H1 (cell line): Measurements from ENCODE around the gene MAGOH. TPM values are rescaled to one million over a fixed set of nuclear protein-coding genes. Genes with fewer than 3 reads are reported as not detected.

Experiments
- CTCF ChIA-PET: fragments of 300-600 bp; sonication (Branson Sonifier 250); formaldehyde crosslinking; loops from one replicate; lab custom pipeline; 2021; ENCODE audit not compliant: partially characterized antibody; lab: Charles Lee
- POLR2A ChIA-PET: fragments of 300-600 bp; sonication (Branson Sonifier 250); formaldehyde crosslinking; loops from one replicate; lab custom pipeline; 2021; ENCODE audit warnings: inconsistent platforms; ENCODE audit not compliant: partially characterized antibody; lab: Charles Lee
- DNase-seq, 2 experiments: peaks; one replicate each; pipeline versions ENCODE4 v3.0.0 to v3.0.0-alpha.2; 2010 to 2022; ENCODE audit warnings: low spot score in 2 of 2, low read depth in 1 of 2, mixed read lengths in 1 of 2
- FAIRE-seq: peaks from 2 replicates; lab custom pipeline; 2011; peaks lifted over from hg19 to GRCh38; lab: Jason Lieb, UNC
- H2AFZ ChIP-seq: 2 replicates; pipeline ENCODE4 v1.8.1; 2012; ENCODE audit warnings: low read length, inconsistent platforms
- H2AK5ac ChIP-seq: 2 replicates; pipeline ENCODE4 v1.6.1; 2013; ENCODE audit warnings: low read depth, low read length
- H2BK120ac ChIP-seq: replicated peaks from 2 replicates; pipeline ENCODE3; 2013; ENCODE audit warnings: low read depth, low read length, inconsistent platforms
- H2BK12ac ChIP-seq: 2 replicates; pipeline ENCODE4 v1.6.1; 2013; ENCODE audit warnings: low read depth, low read length
- H2BK15ac ChIP-seq: 2 replicates; pipeline ENCODE4 v1.6.1; 2013; ENCODE audit warnings: low read length
- H2BK20ac ChIP-seq: 2 replicates; pipeline ENCODE4 v1.6.1; 2013; ENCODE audit warnings: low read length
- H2BK5ac ChIP-seq: 2 replicates; pipeline ENCODE4 v1.6.1; 2013; ENCODE audit warnings: low read depth, low read length
- H3K14ac ChIP-seq: 2 replicates; pipeline ENCODE4 v1.6.1; 2013; ENCODE audit warnings: inconsistent platforms; ENCODE audit not compliant: insufficient read length
- H3K18ac ChIP-seq: 2 replicates; pipeline ENCODE4 v1.6.1; 2013; ENCODE audit warnings: low read length; ENCODE audit errors: extremely low read depth
- H3K23ac ChIP-seq: 2 replicates; pipeline ENCODE4 v1.6.1; 2013; ENCODE audit warnings: inconsistent platforms; ENCODE audit not compliant: insufficient read length
- H3K23me2 ChIP-seq: 2 replicates; pipeline ENCODE4 v1.6.1; 2013; ENCODE audit warnings: low read depth, low read length
- H3K27ac ChIP-seq: 2 replicates; pipeline ENCODE4 v1.6.1; 2011; ENCODE audit warnings: low read depth, low read length, inconsistent platforms
- H3K27me3 ChIP-seq, 4 experiments: replicated peaks in 1 of 4; 1 replicate in 1 of 4; 2 replicates in 3 of 4; pipeline versions ENCODE4 v1.6.1 to v1.8.1; 2011 to 2013; ENCODE audit warnings: low read length in 3 of 4, mild to moderate bottlenecking in 3 of 4, inconsistent platforms in 2 of 4, mixed read lengths in 2 of 4, moderate library complexity in 1 of 4; ENCODE audit not compliant: control insufficient read depth in 3 of 4, insufficient read depth in 3 of 4; ENCODE audit errors: extremely low read depth in 1 of 4
- H3K36me3 ChIP-seq, 4 experiments: 2 replicates each; pipeline versions ENCODE4 v1.6.1 to v1.8.1; 2011 to 2013; ENCODE audit warnings: mild to moderate bottlenecking in 4 of 4, low read length in 3 of 4, moderate library complexity in 2 of 4, control low read depth in 1 of 4, inconsistent platforms in 1 of 4; ENCODE audit not compliant: insufficient read depth in 4 of 4, control insufficient read depth in 2 of 4
- H3K4ac ChIP-seq: replicated peaks from 2 replicates; pipeline ENCODE3; 2013; ENCODE audit warnings: low read length, low read depth, mixed read lengths, inconsistent platforms; ENCODE audit not compliant: insufficient read length
- H3K4me1 ChIP-seq, 4 experiments: replicated peaks in 1 of 4; 1 replicate in 1 of 4; 2 replicates in 3 of 4; pipeline versions ENCODE4 v1.6.1 to v1.8.1; 2011 to 2013; ENCODE audit warnings: low read length in 3 of 4, inconsistent platforms in 2 of 4, mixed read lengths in 1 of 4; ENCODE audit not compliant: insufficient read depth in 4 of 4, control insufficient read depth in 3 of 4
- H3K4me2 ChIP-seq, 2 experiments: 2 replicates each; pipeline versions ENCODE4 v1.6.1 to v1.8.1; 2011 to 2013; ENCODE audit warnings: low read depth in 2 of 2, low read length in 2 of 2, control low read depth in 1 of 2, inconsistent platforms in 1 of 2, mild to moderate bottlenecking in 1 of 2; ENCODE audit not compliant: insufficient read depth in 1 of 2
- H3K4me3 ChIP-seq, 4 experiments: fragments of 200-600, 300-600 bp in 1 of 4; sonication (generic), shearing (Covaris generic), sonication (Bioruptor Twin) in 1 of 4; 2 replicates each; pipeline versions ENCODE4 v1.5.1 to v1.8.1; 2011 to 2016; ENCODE audit warnings: low read length in 4 of 4, low read depth in 3 of 4, control low read depth in 2 of 4, inconsistent platforms in 2 of 4, mild to moderate bottlenecking in 2 of 4, mixed read lengths in 1 of 4, moderate library complexity in 1 of 4; ENCODE audit not compliant: insufficient read depth in 2 of 4; ENCODE audit errors: extremely low read depth in 1 of 4
- H3K56ac ChIP-seq: replicated peaks from 2 replicates; pipeline ENCODE3; 2013; ENCODE audit warnings: low read depth, mild to moderate bottlenecking, mixed read lengths, low read length, inconsistent platforms; ENCODE audit not compliant: insufficient read length
- H3K79me1 ChIP-seq: 2 replicates; pipeline ENCODE4 v1.6.1; 2013; ENCODE audit warnings: low read depth, low read length, control low read depth
- H3K79me2 ChIP-seq, 2 experiments: 2 replicates each; pipeline versions ENCODE4 v1.6.1 to v1.8.1; 2012 to 2013; ENCODE audit warnings: low read length in 2 of 2, mild to moderate bottlenecking in 2 of 2, inconsistent platforms in 1 of 2; ENCODE audit not compliant: insufficient read depth in 2 of 2, control insufficient read depth in 1 of 2
- H3K9ac ChIP-seq, 4 experiments: replicated peaks in 1 of 4; 1 replicate in 1 of 4; 2 replicates in 3 of 4; pipeline versions ENCODE4 v1.6.1 to v1.8.1; 2011 to 2013; ENCODE audit warnings: low read depth in 3 of 4, low read length in 3 of 4, control low read depth in 2 of 4, mild to moderate bottlenecking in 2 of 4, moderate library complexity in 2 of 4, inconsistent platforms in 1 of 4; ENCODE audit errors: extremely low read depth in 1 of 4
- H3K9me3 ChIP-seq, 2 experiments: 2 replicates each; pipeline versions ENCODE4 v1.6.1 to v1.8.1; 2012 to 2013; ENCODE audit warnings: mild to moderate bottlenecking in 2 of 2, moderate library complexity in 2 of 2, control low read depth in 1 of 2, inconsistent platforms in 1 of 2, low read depth in 1 of 2, low read length in 1 of 2, mixed read lengths in 1 of 2; ENCODE audit not compliant: insufficient read depth in 2 of 2
- H4K20me1 ChIP-seq, 2 experiments: replicated peaks in 1 of 2; 2 replicates each; pipeline versions ENCODE3 to v1.8.1; 2011 to 2013; ENCODE audit warnings: inconsistent platforms in 2 of 2, low read length in 2 of 2, mild to moderate bottlenecking in 1 of 2; ENCODE audit not compliant: insufficient read depth in 2 of 2, control insufficient read depth in 1 of 2
- H4K5ac ChIP-seq: 2 replicates; pipeline ENCODE4 v1.6.1; 2013; ENCODE audit warnings: low read length, low read depth, mixed read lengths, inconsistent platforms; ENCODE audit not compliant: insufficient read length
- H4K8ac ChIP-seq: 2 replicates; pipeline ENCODE4 v1.8.0; 2013; ENCODE audit warnings: mild to moderate bottlenecking, moderate library complexity, low read length, inconsistent platforms; ENCODE audit not compliant: insufficient read depth; ENCODE audit errors: extremely low read depth
- H4K91ac ChIP-seq: replicated peaks from 2 replicates; pipeline ENCODE3; 2013; ENCODE audit warnings: low read length, mixed read lengths, inconsistent platforms; ENCODE audit not compliant: insufficient read length
- BCL11A ChIP-seq, 2 experiments: IDR thresholded peaks; one replicate each; pipeline ENCODE4 v1.6.1; 2011; ENCODE audit warnings: low read depth in 2 of 2, low read length in 2 of 2, mild to moderate bottlenecking in 2 of 2
- JUN ChIP-seq: IDR thresholded peaks from 2 replicates; pipeline ENCODE4 v1.6.1; 2011; ENCODE audit warnings: low read depth, mild to moderate bottlenecking, improper control_type of control experiment, low read length
- JUND ChIP-seq: IDR thresholded peaks from 2 replicates; pipeline ENCODE4 v1.6.1; 2011; ENCODE audit warnings: mild to moderate bottlenecking, improper control_type of control experiment, low read length
- KDM4A ChIP-seq: IDR thresholded peaks from one replicate; pipeline ENCODE4 v1.7.1; 2012; ENCODE audit warnings: low read depth, mild to moderate bottlenecking, moderate library complexity, low read length, inconsistent platforms; ENCODE audit not compliant: severe bottlenecking
- NRF1 ChIP-seq: IDR thresholded peaks from 2 replicates; pipeline ENCODE4 v1.6.1; 2011; ENCODE audit warnings: mild to moderate bottlenecking, low read depth, low read length, improper control_type of control experiment
- PHF8 ChIP-seq: fragments of 200-600 bp; sonication (generic); conservative IDR thresholded peaks from 2 replicates; pipeline ENCODE4 v1.7.1; 2012; ENCODE audit warnings: low read depth, mild to moderate bottlenecking, inconsistent platforms, low read length, moderate library complexity
- RFX5 ChIP-seq: IDR thresholded peaks from 2 replicates; pipeline ENCODE4 v1.6.1; 2011; ENCODE audit warnings: low read depth, low read length, improper control_type of control experiment, borderline replicate concordance
- SIRT6 ChIP-seq: IDR thresholded peaks from one replicate; pipeline ENCODE4 v1.7.1; 2012; ENCODE audit warnings: low read length, inconsistent platforms
- SP2 ChIP-seq: IDR thresholded peaks from 2 replicates; pipeline ENCODE4 v1.6.1; 2012; ENCODE audit warnings: mild to moderate bottlenecking, low read length, inconsistent platforms
- SUZ12 ChIP-seq: fragments of 200-600 bp; sonication (generic); IDR thresholded peaks from 2 replicates; pipeline ENCODE4 v1.6.1; 2012; ENCODE audit warnings: mild to moderate bottlenecking, inconsistent platforms, low read length, moderate library complexity, mixed read lengths
- TAF7 ChIP-seq: optimal IDR thresholded peaks from 2 replicates; pipeline ENCODE3; 2011; ENCODE audit warnings: low read depth, mild to moderate bottlenecking, inconsistent platforms, low read length, moderate library complexity, borderline replicate concordance
- YY1 ChIP-seq: IDR thresholded peaks from 2 replicates; pipeline ENCODE4 v1.6.1; 2011; ENCODE audit warnings: low read depth, mild to moderate bottlenecking, low read length
- WGBS, 2 experiments: shearing (Covaris generic) in 1 of 2; methylation state at CpG; one replicate each; pipeline versions ENCODE4 v1.1.6 to v1.1.7; 2013 to 2015; ENCODE audit warnings: low lambda C conversion rate in 2 of 2, mixed read lengths in 2 of 2, inconsistent platforms in 1 of 2, low coverage in 1 of 2, missing lambda C conversion rate in 1 of 2; ENCODE audit not compliant: insufficient replicate concordance in 2 of 2, insufficient coverage in 1 of 2, insufficient read length in 1 of 2; ENCODE audit errors: extremely low coverage in 1 of 2, missing lambda C conversion rate in 1 of 2; 5-methylcytosine and 5-hydroxymethylcytosine counted together
- polyA plus RNA-seq, 7 experiments: library from polyadenylated mRNA; depleted of rRNA in 3 of 7; stranded (reverse) in 5 of 7; unstranded in 2 of 7; fragments of >200 nt in 5 of 7; fragments of 200-250 nt in 2 of 7; gene quantifications; 1 replicate in 5 of 7; 2 replicates in 1 of 7; 4 replicates in 1 of 7; pipeline versions ENCODE4 v1.2.1 to v1.2.3, GENCODE V29; 2011 to 2013; ENCODE audit warnings: missing spikeins in 2 of 7, mixed read lengths in 2 of 7
- total RNA-seq: library from RNA; stranded (reverse); fragmentation: NEBNext Ultra II Directional; extraction: Animal tissue kit (Norgen Biotek cat#: 25700); gene quantifications from 2 replicates; pipeline ENCODE4 v1.2.1, GENCODE V29; 2021
- TF ChIP-seq, protein P1 (sequence below): IDR thresholded peaks from 2 replicates; pipeline ENCODE4 v1.6.1; 2012; ENCODE audit warnings: low read length, inconsistent platforms

Gene MAGOH
- total and polyA plus RNA-seq, 2 of the 8 experiments (the other 6 are each of a cell fraction or from before 2014, with no cell fraction given) = 46.9 to 74.3 TPM

GRCh38 chr1:53273526-53273925 is 35.2 kb upstream of the MAGOH start:
- no peak overlapping the region for H3K4me3 ChIP-seq
- POLR2A ChIA-PET = no interaction called here
- TF ChIP-seq TAF7 (no peak), PHF8 (no peak), JUND (no peak), KDM4A (no peak), SUZ12 (no peak), RFX5 (no peak), YY1 (no peak), NRF1 (no peak), BCL11A (IDR thresholded peaks at IDR 0.05; ENCODE audit: low read depth in 2 of 2, low read length in 2 of 2) (no peak), SIRT6 (no peak), SP2 (no peak), JUN (no peak)
- TF ChIP-seq, protein P1, sequence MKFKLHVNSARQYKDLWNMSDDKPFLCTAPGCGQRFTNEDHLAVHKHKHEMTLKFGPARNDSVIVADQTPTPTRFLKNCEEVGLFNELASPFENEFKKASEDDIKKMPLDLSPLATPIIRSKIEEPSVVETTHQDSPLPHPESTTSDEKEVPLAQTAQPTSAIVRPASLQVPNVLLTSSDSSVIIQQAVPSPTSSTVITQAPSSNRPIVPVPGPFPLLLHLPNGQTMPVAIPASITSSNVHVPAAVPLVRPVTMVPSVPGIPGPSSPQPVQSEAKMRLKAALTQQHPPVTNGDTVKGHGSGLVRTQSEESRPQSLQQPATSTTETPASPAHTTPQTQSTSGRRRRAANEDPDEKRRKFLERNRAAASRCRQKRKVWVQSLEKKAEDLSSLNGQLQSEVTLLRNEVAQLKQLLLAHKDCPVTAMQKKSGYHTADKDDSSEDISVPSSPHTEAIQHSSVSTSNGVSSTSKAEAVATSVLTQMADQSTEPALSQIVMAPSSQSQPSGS = no peak

More at GRCh38 chr1:53273526-53273925, 35.2 kb upstream of the MAGOH start:
- Histone ChIP-seq H3K79me1 (0 out of 2 replicates have a peak, but pooled peaks cover 3% of the 10 kb centered on the region), H3K56ac (no peak overlapping the region), H4K5ac (no peak overlapping the region), H3K14ac (no peak overlapping the region), H2BK12ac (no peak overlapping the region), H4K20me1 (peaks cover 4 to 5% of the 10 kb centered on the region in 2 experiments), H3K23ac (no peak overlapping the region), H3K23me2 (no peaks in the 10 kb centered on the region), H2AK5ac (no peak overlapping the region), H3K9me3 (no peaks in the 10 kb centered on the region), H3K4me1 (no peaks in the 10 kb centered on the region), H3K18ac (no peak overlapping the region), H2AFZ (no peak overlapping the region), H3K4me2 (no peak overlapping the region), H2BK20ac (no peak overlapping the region), H2BK120ac (no peak overlapping the region), H3K27ac (no peak overlapping the region), H3K9ac (no peak overlapping the region), H4K8ac (no peak overlapping the region), H3K79me2 (no peaks in the 10 kb centered on the region), H2BK15ac (no peak overlapping the region), H3K36me3 (peaks cover 11 to 63% (median 49%) of the 10 kb centered on the region in 4 experiments; a peak in 7 of 8 replicates), H3K4ac (no peak overlapping the region), H2BK5ac (no peak overlapping the region), H3K27me3 (no peaks in the 10 kb centered on the region), H4K91ac (no peak overlapping the region)
- DNase-seq = no peak
- CTCF ChIA-PET = interaction anchor here (1.8 to 4.7 kb wide), 2 partner anchors 18 to 119 kb away, joined by 5 to 15 read pairs; no protein-coding TSS in a partner anchor
- no peak for FAIRE-seq
- WGBS, 2 experiments = 78% methylated on average over 2 of the region's 2 CpGs; no CpG with 5 or more reads in 1 of the 2 experiments
